Fibroblast of lung (primary cell): ENCODE measurements around the gene TMEM147.

Source experiments
- CTCF ChIP-seq, 2 donors: IDR thresholded peaks in 1 of 2; conservative IDR thresholded peaks in 1 of 2; 1 replicate in 1 of 2; 2 replicates in 1 of 2; pipeline ENCODE4 v1.5.1; 2011 to 2012; ENCODE audit warnings: low read length in 2 of 2, control low read depth in 1 of 2, inconsistent platforms in 1 of 2, low read depth in 1 of 2, mild to moderate bottlenecking in 1 of 2
- EZH2 ChIP-seq: IDR thresholded peaks from 2 replicates; pipeline ENCODE4 v1.5.1; 2012; ENCODE audit warnings: low read length, control low read depth, mild to moderate bottlenecking; ENCODE audit errors: missing control alignments

GRCh38 chr19:35545001-35545854, at the start of gene TMEM147:
- TF ChIP-seq CTCF (conservative IDR thresholded peaks at IDR 0.05 in 1 of 2, IDR thresholded peaks at IDR 0.05 in 1 of 2; ENCODE audit: low read depth in 1 of 2, low read length in 2 of 2) (no peak), EZH2 (no peak)
